Esophagus muscularis mucosa (tissue), 3 donors: ENCODE measurements around the gene COG5.

Source experiments
- CTCF ChIP-seq, 3 experiments: fragments of 200-600 bp in 2 of 3; fragments of 450-650 bp in 1 of 3; sonication (generic) in 2 of 3; IDR thresholded peaks; one replicate each; pipeline ENCODE4 v1.5.1; 2017 to 2019; ENCODE audit warnings: antibody characterized with exemption in 3 of 3, mild to moderate bottlenecking in 2 of 3, moderate library complexity in 1 of 3
- POLR2A ChIP-seq: fragments of 450-650 bp; IDR thresholded peaks from one replicate; pipeline ENCODE4 v1.6.1; 2017; ENCODE audit warnings: antibody characterized with exemption, moderate library complexity, mild to moderate bottlenecking, low read depth
- POLR2AphosphoS5 ChIP-seq, 2 donors: sonication (generic); formaldehyde crosslinking; IDR thresholded peaks; one replicate each; pipeline ENCODE4 v1.6.1; 2017; ENCODE audit warnings: antibody characterized with exemption in 2 of 2

GRCh38 chr7:107213945-107214344, 349.8 kb downstream of the COG5 start:
- TF ChIP-seq CTCF (IDR thresholded peaks at IDR 0.05) (no peak), POLR2A (no peak), POLR2AphosphoS5 (IDR thresholded peaks at IDR 0.05) (no peak)
